ENCODE data around the gene P2RY6. TPM values are rescaled to one million over a fixed set of nuclear protein-coding genes. Genes with fewer than 3 reads are reported as not detected.
A peak's percentile ranks its signal among the peaks of the same experiment; 100 is the strongest.
"Not testable (repeated sequence)": the region's sequence is repeated elsewhere in the genome, so short reads cannot be mapped to it uniquely, and the experiment has no call there.

P2RY6 gene
- total and polyA plus RNA-seq, 2 experiments from 2014 or later = 2.6 to 8.9 TPM

DNA sequence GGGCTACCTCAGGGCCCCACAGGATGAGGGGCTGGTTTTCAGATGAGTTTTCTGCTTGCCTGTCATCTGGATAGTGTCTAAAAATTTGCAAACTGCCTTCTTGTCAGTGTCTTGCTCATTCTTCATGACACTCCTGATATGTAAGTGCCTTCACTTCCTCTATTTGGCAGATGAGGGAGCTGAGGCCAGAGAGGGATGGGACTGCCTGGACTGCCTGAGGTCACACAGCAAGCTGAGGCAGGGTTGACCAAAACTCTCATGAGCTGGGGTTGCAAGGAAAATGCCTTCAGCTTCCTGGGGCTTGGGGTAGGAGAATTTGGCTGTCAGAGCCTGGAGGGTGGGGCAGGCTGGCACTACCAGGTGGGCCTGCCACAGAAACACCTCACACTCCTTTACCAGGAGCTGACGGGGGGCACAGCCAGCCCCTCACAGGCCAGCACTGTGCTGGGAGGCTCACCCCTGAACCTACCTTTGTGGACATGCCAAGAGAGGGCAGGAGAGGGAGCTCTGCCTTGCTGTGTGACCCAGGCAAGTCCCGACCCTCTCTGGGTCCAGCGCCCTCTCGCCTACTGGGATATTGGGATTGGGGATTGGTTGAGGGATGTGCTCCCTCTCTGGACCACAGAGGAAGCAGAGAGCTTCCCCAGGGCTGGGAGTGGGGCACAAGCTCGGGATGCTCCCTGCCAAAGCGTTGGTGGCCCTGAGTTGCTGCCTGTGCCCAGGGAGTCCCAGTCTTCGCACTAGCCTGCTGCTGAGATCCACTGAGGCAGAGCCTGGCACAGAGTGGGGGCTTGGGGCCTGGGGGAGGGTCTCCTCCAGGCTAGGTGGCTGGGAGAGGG is 1.9 kb upstream of the P2RY6 start:
- 87% methylated on average over 7 of the region's 7 CpGs for WGBS (ENCODE audit: low lambda C conversion rate, missing lambda C conversion rate)
- no peaks in the 10 kb centered on the region for H3K9me2 ChIP-seq (replicated peaks; ENCODE audit: insufficient read depth)
- H3K9me3 ChIP-seq (ENCODE audit: low read depth) = no peaks in the 10 kb centered on the region
- H2AFZ ChIP-seq = no peak overlapping the region
- peak overlapping the region; percentile 65 for H3K4me2 ChIP-seq
- peaks cover 44% of the 10 kb centered on the region for H3K4me1 ChIP-seq (ENCODE audit: insufficient read depth)
- peaks cover 4% of the 10 kb centered on the region for H3K79me2 ChIP-seq
- H3K4me3 ChIP-seq = no peak overlapping the region
- H3K36me3 ChIP-seq (replicated peaks; ENCODE audit: insufficient read depth, low read depth) = no peaks in the 10 kb centered on the region
- H3K27me3 ChIP-seq = peaks cover 10% of the 10 kb centered on the region
- TF ChIP-seq EZH2 (IDR thresholded peaks at IDR 0.05; ENCODE audit: borderline replicate concordance) = no peak
- H3K27ac ChIP-seq = peak overlapping the region; percentile 64
- H4K20me1 ChIP-seq (ENCODE audit: insufficient read depth, poor library complexity, severe bottlenecking) = no peaks in the 10 kb centered on the region
- DNase-seq (ENCODE audit: low spot score) = no peak

DNA sequence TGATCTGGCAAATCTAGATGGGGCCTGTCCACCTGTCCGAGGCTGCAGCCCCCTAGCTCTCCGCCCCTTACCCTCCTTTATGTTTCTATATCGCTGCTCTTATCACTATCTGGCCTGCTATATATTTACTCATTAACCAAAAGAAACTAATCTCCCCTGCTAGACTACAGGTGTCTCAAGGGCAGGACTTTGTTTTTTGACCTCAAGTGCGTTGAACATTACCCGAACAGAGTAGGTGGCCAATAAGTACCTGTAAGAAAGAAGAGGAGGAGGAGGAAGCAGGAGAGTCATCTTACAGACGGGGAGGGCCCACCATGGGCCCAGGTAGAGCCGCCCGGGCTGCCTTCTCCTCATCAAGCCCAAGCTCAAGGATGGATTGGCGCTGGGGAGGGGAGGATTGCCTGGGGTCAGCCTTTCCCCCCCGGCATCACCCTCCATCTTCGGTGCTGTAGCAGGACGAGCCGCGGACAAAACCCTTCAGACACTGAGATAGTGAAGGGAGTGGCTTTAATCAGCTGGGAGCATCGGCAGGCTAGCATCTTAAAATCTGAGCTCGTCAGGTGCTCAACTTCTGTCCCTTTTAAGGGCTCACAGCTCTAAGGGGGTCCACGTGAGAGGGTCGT is 1.2 kb upstream of the P2RY6 start:
- H3K36me3 ChIP-seq (replicated peaks; ENCODE audit: insufficient read depth, low read depth) = no peaks in the 10 kb centered on the region
- H2AFZ ChIP-seq = no peak overlapping the region
- no peaks in the 10 kb centered on the region for H4K20me1 ChIP-seq (ENCODE audit: insufficient read depth, poor library complexity, severe bottlenecking)
- peak overlapping the region; percentile 65 for H3K4me2 ChIP-seq
- H3K27ac ChIP-seq = peak overlapping the region; percentile 64
- DNase-seq (ENCODE audit: low spot score) = no peak
- H3K4me1 ChIP-seq (ENCODE audit: insufficient read depth) = peaks cover 44% of the 10 kb centered on the region
- TF ChIP-seq EZH2phosphoT487 (IDR thresholded peaks at IDR 0.05; ENCODE audit: low read depth, severe bottlenecking, unreplicated experiment) (no peak), EZH2 (IDR thresholded peaks at IDR 0.05; ENCODE audit: borderline replicate concordance) (no peak)
- TF ChIP-seq, protein P1, sequence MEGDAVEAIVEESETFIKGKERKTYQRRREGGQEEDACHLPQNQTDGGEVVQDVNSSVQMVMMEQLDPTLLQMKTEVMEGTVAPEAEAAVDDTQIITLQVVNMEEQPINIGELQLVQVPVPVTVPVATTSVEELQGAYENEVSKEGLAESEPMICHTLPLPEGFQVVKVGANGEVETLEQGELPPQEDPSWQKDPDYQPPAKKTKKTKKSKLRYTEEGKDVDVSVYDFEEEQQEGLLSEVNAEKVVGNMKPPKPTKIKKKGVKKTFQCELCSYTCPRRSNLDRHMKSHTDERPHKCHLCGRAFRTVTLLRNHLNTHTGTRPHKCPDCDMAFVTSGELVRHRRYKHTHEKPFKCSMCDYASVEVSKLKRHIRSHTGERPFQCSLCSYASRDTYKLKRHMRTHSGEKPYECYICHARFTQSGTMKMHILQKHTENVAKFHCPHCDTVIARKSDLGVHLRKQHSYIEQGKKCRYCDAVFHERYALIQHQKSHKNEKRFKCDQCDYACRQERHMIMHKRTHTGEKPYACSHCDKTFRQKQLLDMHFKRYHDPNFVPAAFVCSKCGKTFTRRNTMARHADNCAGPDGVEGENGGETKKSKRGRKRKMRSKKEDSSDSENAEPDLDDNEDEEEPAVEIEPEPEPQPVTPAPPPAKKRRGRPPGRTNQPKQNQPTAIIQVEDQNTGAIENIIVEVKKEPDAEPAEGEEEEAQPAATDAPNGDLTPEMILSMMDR (IDR thresholded peaks at IDR 0.05; ENCODE audit: poor library complexity) = no peak
- H3K79me2 ChIP-seq = peaks cover 4% of the 10 kb centered on the region
- WGBS (ENCODE audit: low lambda C conversion rate, missing lambda C conversion rate) = 27% methylated on average over 18 of the region's 18 CpGs
- no peaks in the 10 kb centered on the region for H3K9me3 ChIP-seq (ENCODE audit: low read depth)
- H3K4me3 ChIP-seq = no peak overlapping the region
- no peaks in the 10 kb centered on the region for H3K9me2 ChIP-seq (replicated peaks; ENCODE audit: insufficient read depth)
- H3K27me3 ChIP-seq = peaks cover 6% of the 10 kb centered on the region

DNA sequence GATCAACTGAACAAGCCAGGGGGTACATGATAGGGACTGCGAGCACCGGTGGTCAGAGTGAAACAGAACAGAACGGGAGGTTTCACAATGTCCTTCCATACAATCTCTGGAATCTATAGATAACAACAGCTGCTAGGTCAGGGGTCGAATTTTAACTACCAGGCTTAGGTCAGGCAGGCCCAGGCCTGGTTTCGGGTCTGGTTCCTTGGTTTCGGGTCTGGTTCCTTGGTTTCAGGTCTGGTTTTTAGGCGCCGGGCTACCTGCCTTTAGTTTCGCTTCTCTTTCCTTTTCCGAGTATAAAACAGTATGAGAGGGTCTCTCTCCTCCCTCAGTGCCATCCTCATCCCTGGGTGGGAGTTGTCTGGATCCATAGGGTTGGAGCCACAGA is 666 bp upstream of the P2RY6 start:
- not testable (repeated sequence) for H3K36me3 ChIP-seq (replicated peaks; ENCODE audit: insufficient read depth, low read depth); H3K27me3 ChIP-seq; H3K9me2 ChIP-seq (replicated peaks; ENCODE audit: insufficient read depth); DNase-seq (ENCODE audit: low spot score); H3K79me2 ChIP-seq; H2AFZ ChIP-seq; H4K20me1 ChIP-seq (ENCODE audit: insufficient read depth, poor library complexity, severe bottlenecking); H3K9me3 ChIP-seq (ENCODE audit: low read depth); H3K4me3 ChIP-seq
- Histone ChIP-seq H3K27ac (peak overlapping the region; percentile 64), H3K4me1 (ENCODE audit: insufficient read depth) (peaks cover 44% of the 10 kb centered on the region), H3K4me2 (peak overlapping the region; percentile 65)
- WGBS (ENCODE audit: low lambda C conversion rate, missing lambda C conversion rate) = 48% methylated on average over 10 of the region's 10 CpGs

DNA sequence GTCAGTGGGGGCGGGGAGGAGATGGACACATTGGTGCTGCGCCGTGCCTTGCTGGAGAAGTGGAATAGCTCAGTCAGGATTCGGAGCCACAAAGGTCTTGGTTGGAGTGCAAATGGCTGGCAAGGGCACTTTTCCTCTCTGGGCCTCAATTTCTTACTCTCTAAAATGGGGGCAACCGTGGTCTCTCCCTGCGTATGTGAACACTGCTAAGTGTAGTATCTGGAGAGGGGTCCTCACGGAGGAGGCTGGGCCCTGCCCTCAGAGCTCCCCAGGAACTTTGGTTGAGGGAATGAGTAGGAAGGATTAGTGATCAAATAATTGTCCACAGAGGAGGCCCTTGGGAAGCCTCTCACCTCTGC is 521 bp downstream of the P2RY6 start:
- Histone ChIP-seq H4K20me1 (ENCODE audit: insufficient read depth, poor library complexity, severe bottlenecking) (no peaks in the 10 kb centered on the region), H3K36me3 (replicated peaks; ENCODE audit: insufficient read depth, low read depth) (no peaks in the 10 kb centered on the region), H3K4me3 (no peak overlapping the region), H3K9me2 (replicated peaks; ENCODE audit: insufficient read depth) (no peaks in the 10 kb centered on the region), H3K4me1 (ENCODE audit: insufficient read depth) (peaks cover 44% of the 10 kb centered on the region), H3K79me2 (peaks cover 4% of the 10 kb centered on the region), H3K27ac (peak overlapping the region; percentile 64), H2AFZ (no peak overlapping the region), H3K4me2 (peak overlapping the region; percentile 54), H3K9me3 (ENCODE audit: low read depth) (no peaks in the 10 kb centered on the region), H3K27me3 (no peaks in the 10 kb centered on the region)
- TF ChIP-seq EZH2 (IDR thresholded peaks at IDR 0.05; ENCODE audit: borderline replicate concordance) (no peak), EZH2phosphoT487 (IDR thresholded peaks at IDR 0.05; ENCODE audit: low read depth, severe bottlenecking, unreplicated experiment) (no peak)
- TF ChIP-seq, protein P1 (IDR thresholded peaks at IDR 0.05; ENCODE audit: poor library complexity) = no peak
- no peak for DNase-seq (ENCODE audit: low spot score)
- 86% methylated on average over 7 of the region's 7 CpGs for WGBS (ENCODE audit: low lambda C conversion rate, missing lambda C conversion rate)
